ENCODE measurements around the gene SOCS7.

The SOCS7 gene

DNA sequence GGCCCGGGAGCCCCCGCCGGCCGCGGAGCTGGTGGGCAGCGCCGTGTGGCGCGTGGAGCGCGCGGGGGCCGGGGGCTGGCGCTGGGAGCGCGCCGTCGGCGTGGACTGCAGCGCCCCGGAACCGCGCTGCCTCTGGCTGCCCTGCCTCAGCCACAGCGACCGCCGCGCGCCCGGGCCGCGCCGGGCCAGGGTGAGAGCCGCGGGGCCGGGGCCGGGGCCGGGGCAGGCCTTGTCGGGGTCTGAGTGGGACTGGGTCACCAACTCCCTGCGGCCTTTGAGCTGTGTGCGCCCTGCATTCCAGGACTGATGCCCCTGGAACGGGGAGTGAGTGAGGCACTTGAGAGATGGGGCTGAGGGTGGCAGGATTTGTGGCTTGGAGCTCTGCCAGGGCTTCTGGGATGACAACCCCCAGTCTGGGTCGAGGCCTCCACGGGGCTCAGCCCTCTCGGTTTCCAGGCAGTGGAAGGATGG, 102.3 kb downstream of the SOCS7 start:
- Mint-ChIP-seq H3K27ac (peak overlapping the region; percentile 14 to 65 (median 53)), H3K4me3 (peak overlapping the region; percentile 80 to 88 (median 84)), H3K4me1 (peaks cover 72% of the 10 kb centered on the region), H3K36me3 (ENCODE audit: low read depth) (no peaks in the 10 kb centered on the region), H3K9me3 (no peaks in the 10 kb centered on the region), H3K27me3 (ENCODE audit: low read depth) (peaks cover 25% of the 10 kb centered on the region)
- TF ChIP-seq, protein P1, sequence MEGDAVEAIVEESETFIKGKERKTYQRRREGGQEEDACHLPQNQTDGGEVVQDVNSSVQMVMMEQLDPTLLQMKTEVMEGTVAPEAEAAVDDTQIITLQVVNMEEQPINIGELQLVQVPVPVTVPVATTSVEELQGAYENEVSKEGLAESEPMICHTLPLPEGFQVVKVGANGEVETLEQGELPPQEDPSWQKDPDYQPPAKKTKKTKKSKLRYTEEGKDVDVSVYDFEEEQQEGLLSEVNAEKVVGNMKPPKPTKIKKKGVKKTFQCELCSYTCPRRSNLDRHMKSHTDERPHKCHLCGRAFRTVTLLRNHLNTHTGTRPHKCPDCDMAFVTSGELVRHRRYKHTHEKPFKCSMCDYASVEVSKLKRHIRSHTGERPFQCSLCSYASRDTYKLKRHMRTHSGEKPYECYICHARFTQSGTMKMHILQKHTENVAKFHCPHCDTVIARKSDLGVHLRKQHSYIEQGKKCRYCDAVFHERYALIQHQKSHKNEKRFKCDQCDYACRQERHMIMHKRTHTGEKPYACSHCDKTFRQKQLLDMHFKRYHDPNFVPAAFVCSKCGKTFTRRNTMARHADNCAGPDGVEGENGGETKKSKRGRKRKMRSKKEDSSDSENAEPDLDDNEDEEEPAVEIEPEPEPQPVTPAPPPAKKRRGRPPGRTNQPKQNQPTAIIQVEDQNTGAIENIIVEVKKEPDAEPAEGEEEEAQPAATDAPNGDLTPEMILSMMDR (IDR thresholded peaks at IDR 0.05; ENCODE audit: unreplicated experiment in 3 of 3) = no peak

DNA sequence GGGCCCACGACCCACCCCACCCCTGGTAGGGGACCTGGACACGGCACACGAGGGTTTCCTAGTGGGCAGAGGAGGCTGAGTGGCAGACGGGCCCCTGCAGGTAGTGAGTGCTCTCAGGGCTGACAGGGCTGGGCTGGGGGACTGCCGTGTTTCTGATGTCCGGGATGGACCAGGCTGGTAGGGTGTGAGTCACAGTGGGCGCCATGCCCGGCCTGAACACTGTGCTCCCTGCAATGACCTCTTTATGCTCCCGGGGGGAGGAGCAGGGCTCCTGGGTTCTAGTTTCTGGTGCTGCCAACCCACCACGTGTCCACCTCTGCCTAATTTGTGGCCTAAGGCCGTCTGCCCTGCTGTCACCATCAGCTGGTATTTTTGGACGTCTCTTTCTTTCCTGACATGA, 102.9 kb downstream of the SOCS7 start:
- Mint-ChIP-seq H3K4me1 (peaks cover 71% of the 10 kb centered on the region), H3K4me3 (peak overlapping the region; percentile 80 to 88 (median 84)), H3K27ac (peak overlapping the region; percentile 65 to 87 (median 77)), H3K9me3 (no peaks in the 10 kb centered on the region), H3K27me3 (ENCODE audit: low read depth) (peaks cover 25% of the 10 kb centered on the region), H3K36me3 (ENCODE audit: low read depth) (no peaks in the 10 kb centered on the region)
- TF ChIP-seq, protein P1 (IDR thresholded peaks at IDR 0.05; ENCODE audit: unreplicated experiment in 3 of 3) = no peak

Data from nephron (organoid).